Measurements from ENCODE around the gene DAPK2. TPM values are rescaled to one million over a fixed set of nuclear protein-coding genes. Genes with fewer than 3 reads are reported as not detected.

DAPK2 gene
- total RNA-seq, 2 donors from 2014 or later = 28.8 to 57.6 TPM

DNA sequence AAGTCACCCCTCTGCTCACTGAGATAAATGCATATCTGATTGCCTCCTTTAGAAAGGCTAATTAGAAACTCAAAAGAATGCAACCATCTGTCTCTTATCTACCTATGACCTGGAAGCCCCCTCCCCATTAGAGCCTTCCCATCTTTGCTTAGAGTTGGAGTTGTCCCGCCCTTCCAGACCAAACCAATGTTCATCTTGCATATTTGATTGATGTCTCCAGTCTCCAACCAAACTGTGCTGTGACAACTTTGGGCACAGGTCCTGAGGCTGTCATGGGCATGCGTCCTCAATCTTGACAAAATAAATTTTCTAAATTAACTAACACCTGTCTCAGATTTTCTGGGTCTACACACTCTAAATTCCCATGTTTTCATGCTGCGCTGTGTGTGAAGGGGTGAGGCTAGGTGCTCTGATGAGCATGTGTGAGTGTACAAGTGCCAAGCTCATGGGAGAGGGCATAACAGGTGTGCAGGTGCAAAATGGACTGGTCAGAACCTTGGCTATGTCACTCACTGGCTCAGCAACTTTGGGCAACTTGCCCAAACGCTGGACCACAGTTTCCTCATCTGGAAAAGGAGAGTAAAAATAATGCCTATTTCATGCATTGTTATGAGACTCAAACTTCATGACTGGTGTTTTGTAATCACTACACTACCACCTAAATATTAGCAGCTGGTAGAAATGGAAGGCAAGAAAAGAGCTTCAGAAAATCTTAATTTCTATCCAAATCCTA, 7.2 kb downstream of the DAPK2 start:
- Histone ChIP-seq H3K4me3 (no peak overlapping the region), H3K27me3 (no peaks in the 10 kb centered on the region), H3K9me3 (no peaks in the 10 kb centered on the region), H3K36me3 (peaks cover 26% of the 10 kb centered on the region), H3K4me1 (peaks cover 0 to 39% of the 10 kb centered on the region in 2 donors), H3K27ac (no peak overlapping the region)
- TF ChIP-seq, protein P1, sequence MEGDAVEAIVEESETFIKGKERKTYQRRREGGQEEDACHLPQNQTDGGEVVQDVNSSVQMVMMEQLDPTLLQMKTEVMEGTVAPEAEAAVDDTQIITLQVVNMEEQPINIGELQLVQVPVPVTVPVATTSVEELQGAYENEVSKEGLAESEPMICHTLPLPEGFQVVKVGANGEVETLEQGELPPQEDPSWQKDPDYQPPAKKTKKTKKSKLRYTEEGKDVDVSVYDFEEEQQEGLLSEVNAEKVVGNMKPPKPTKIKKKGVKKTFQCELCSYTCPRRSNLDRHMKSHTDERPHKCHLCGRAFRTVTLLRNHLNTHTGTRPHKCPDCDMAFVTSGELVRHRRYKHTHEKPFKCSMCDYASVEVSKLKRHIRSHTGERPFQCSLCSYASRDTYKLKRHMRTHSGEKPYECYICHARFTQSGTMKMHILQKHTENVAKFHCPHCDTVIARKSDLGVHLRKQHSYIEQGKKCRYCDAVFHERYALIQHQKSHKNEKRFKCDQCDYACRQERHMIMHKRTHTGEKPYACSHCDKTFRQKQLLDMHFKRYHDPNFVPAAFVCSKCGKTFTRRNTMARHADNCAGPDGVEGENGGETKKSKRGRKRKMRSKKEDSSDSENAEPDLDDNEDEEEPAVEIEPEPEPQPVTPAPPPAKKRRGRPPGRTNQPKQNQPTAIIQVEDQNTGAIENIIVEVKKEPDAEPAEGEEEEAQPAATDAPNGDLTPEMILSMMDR (IDR thresholded peaks at IDR 0.05) = no peak
- DNase-seq (ENCODE audit: low spot score) = no peak

DNA sequence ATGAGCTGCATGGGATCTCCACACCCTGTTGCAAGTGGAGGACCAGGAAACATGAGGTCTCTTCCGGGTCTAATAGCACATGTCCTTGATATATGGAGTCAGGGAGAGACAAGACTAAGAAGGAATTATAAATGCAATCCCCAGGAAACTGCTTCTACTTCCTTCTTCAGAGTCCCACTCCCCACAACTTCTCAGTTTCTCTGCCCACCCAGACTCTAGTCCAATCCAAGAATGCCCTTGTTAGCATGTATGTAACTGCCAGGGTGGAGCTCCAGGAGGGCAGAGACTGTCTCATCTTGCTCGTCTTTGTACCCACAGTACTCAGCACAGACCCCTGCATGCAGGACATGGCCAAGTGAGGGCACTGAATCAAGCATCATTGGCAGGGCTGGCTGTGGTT, 8.3 kb downstream of the DAPK2 start:
- Histone ChIP-seq H3K9me3 (no peaks in the 10 kb centered on the region), H3K27me3 (no peaks in the 10 kb centered on the region), H3K27ac (no peak overlapping the region), H3K4me3 (no peak overlapping the region), H3K4me1 (peaks cover 0 to 35% of the 10 kb centered on the region in 2 donors), H3K36me3 (peaks cover 26% of the 10 kb centered on the region)
- no peak for DNase-seq (ENCODE audit: low spot score)
- TF ChIP-seq, protein P1 (IDR thresholded peaks at IDR 0.05) = no peak

DNA sequence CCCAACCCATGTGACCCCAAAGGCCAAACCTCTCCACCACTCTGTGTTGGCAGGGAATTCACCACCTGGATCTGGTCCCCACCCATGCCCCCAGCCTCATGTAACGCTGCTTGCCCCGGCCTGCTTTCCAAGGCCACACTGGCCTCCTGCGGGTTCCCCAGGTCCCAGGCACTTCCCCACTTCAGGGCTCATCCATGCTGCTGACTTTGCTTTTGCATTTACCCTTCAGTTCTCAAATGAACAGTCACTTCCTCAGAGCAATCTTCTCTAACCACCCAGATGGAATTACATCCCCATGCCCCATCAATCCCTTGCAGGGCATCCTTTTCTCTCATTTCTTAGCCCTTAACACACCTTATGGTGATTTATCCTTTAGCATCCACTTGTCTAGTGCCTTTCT, 9.2 kb downstream of the DAPK2 start:
- TF ChIP-seq, protein P1 (IDR thresholded peaks at IDR 0.05) = no peak
- Histone ChIP-seq H3K27ac (no peak overlapping the region), H3K4me1 (peaks cover 0 to 35% of the 10 kb centered on the region in 2 donors), H3K9me3 (no peaks in the 10 kb centered on the region), H3K36me3 (peaks cover 26% of the 10 kb centered on the region), H3K4me3 (no peak overlapping the region), H3K27me3 (no peaks in the 10 kb centered on the region)
- no peak for DNase-seq (ENCODE audit: low spot score)

DNA sequence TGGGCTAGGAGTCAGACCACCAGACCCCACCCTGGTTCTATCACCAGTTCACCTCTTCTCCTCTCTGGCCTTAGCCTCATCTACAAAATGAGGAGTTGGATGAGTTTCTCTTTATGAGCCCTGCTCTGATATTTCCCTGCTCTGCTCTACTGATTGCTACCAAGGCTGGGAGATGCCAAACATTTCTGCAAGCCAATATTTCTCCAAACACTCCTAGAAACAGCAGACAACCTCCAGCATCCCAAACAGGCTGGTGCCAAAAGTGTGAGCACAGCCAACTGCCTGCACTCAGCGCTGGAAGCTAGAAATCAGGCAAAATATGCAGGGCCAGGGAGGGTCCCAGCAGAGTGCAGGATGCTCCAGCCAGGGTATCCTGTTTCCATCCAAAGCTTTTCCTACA, 10.8 kb downstream of the DAPK2 start:
- peaks cover 26% of the 10 kb centered on the region for H3K36me3 ChIP-seq
- H3K27ac ChIP-seq = peak overlapping the region in 1 of 2 donors; percentile 43
- H3K27me3 ChIP-seq = no peaks in the 10 kb centered on the region
- H3K9me3 ChIP-seq = no peaks in the 10 kb centered on the region
- no peak for DNase-seq (ENCODE audit: low spot score)
- TF ChIP-seq, protein P1 (IDR thresholded peaks at IDR 0.05) = no peak
- H3K4me1 ChIP-seq = peaks cover 0 to 30% of the 10 kb centered on the region in 2 donors
- no peak overlapping the region for H3K4me3 ChIP-seq

DNA sequence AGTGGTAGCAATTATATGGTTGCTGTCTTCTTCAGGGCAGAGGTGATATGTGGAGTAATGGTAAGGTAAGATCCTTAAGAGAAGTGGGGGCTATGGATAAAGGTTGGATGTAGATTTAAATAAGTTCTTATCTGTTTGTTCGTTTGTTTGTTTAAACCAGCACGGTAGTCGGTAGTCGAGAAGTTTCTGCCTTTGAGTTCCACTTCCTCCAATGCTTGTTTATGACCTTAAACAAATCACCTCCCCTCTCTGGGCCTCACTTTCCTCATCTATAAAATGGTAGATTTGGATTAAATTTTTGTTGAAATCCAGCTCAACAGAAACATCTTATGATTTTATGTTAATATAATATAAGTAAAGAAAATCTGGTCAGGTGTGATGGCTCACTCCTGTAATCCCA, 11.8 kb downstream of the DAPK2 start:
- DNase-seq (ENCODE audit: low spot score) = no peak
- H3K27me3 ChIP-seq = no peaks in the 10 kb centered on the region
- TF ChIP-seq, protein P1 (IDR thresholded peaks at IDR 0.05) = no peak
- H3K27ac ChIP-seq = no peak overlapping the region
- peaks cover 0 to 37% of the 10 kb centered on the region in 2 donors for H3K4me1 ChIP-seq
- peaks cover 18% of the 10 kb centered on the region for H3K36me3 ChIP-seq
- H3K9me3 ChIP-seq = no peaks in the 10 kb centered on the region
- no peak overlapping the region for H3K4me3 ChIP-seq

- H3K9me3 ChIP-seq = no peaks in the 10 kb centered on the region
- TF ChIP-seq, protein P1 (IDR thresholded peaks at IDR 0.05) = no peak
- DNase-seq (ENCODE audit: low spot score) = no peak
- H3K4me1 ChIP-seq = peaks cover 0 to 54% of the 10 kb centered on the region in 2 donors
- no peaks in the 10 kb centered on the region for H3K27me3 ChIP-seq
- H3K36me3 ChIP-seq = peaks cover 3% of the 10 kb centered on the region
- no peak overlapping the region for H3K4me3 ChIP-seq
- H3K27ac ChIP-seq = peak overlapping the region; percentile 53 to 65
Measured at GRCh38 chr15:64032329-64032728, 14.0 kb downstream of the DAPK2 start.

Data from right atrium auricular region (tissue), 2 donors.